H1 (cell line): ENCODE results near the gene KCNMB2. TPM values are rescaled to one million over a fixed set of nuclear protein-coding genes. Genes with fewer than 3 reads are reported as not detected.

ENCODE experiments used
- CTCF ChIA-PET: fragments of 300-600 bp; sonication (Branson Sonifier 250); formaldehyde crosslinking; loops from one replicate; lab custom pipeline; 2021; ENCODE audit not compliant: partially characterized antibody; lab: Charles Lee
- POLR2A ChIA-PET: fragments of 300-600 bp; sonication (Branson Sonifier 250); formaldehyde crosslinking; loops from one replicate; lab custom pipeline; 2021; ENCODE audit warnings: inconsistent platforms; ENCODE audit not compliant: partially characterized antibody; lab: Charles Lee
- DNase-seq, 2 experiments: peaks; one replicate each; pipeline versions ENCODE4 v3.0.0 to v3.0.0-alpha.2; 2010 to 2022; ENCODE audit warnings: low spot score in 2 of 2, low read depth in 1 of 2, mixed read lengths in 1 of 2
- FAIRE-seq: peaks from 2 replicates; lab custom pipeline; 2011; peaks lifted over from hg19 to GRCh38; lab: Jason Lieb, UNC
- H2AFZ ChIP-seq: 2 replicates; pipeline ENCODE4 v1.8.1; 2012; ENCODE audit warnings: low read length, inconsistent platforms
- H2AK5ac ChIP-seq: 2 replicates; pipeline ENCODE4 v1.6.1; 2013; ENCODE audit warnings: low read depth, low read length
- H2BK120ac ChIP-seq: replicated peaks from 2 replicates; pipeline ENCODE3; 2013; ENCODE audit warnings: low read depth, low read length, inconsistent platforms
- H2BK12ac ChIP-seq: 2 replicates; pipeline ENCODE4 v1.6.1; 2013; ENCODE audit warnings: low read depth, low read length
- H2BK15ac ChIP-seq: 2 replicates; pipeline ENCODE4 v1.6.1; 2013; ENCODE audit warnings: low read length
- H2BK20ac ChIP-seq: 2 replicates; pipeline ENCODE4 v1.6.1; 2013; ENCODE audit warnings: low read length
- H2BK5ac ChIP-seq: 2 replicates; pipeline ENCODE4 v1.6.1; 2013; ENCODE audit warnings: low read depth, low read length
- H3K14ac ChIP-seq: 2 replicates; pipeline ENCODE4 v1.6.1; 2013; ENCODE audit warnings: inconsistent platforms; ENCODE audit not compliant: insufficient read length
- H3K18ac ChIP-seq: 2 replicates; pipeline ENCODE4 v1.6.1; 2013; ENCODE audit warnings: low read length; ENCODE audit errors: extremely low read depth
- H3K23ac ChIP-seq: 2 replicates; pipeline ENCODE4 v1.6.1; 2013; ENCODE audit warnings: inconsistent platforms; ENCODE audit not compliant: insufficient read length
- H3K23me2 ChIP-seq: 2 replicates; pipeline ENCODE4 v1.6.1; 2013; ENCODE audit warnings: low read depth, low read length
- H3K27ac ChIP-seq: 2 replicates; pipeline ENCODE4 v1.6.1; 2011; ENCODE audit warnings: low read depth, low read length, inconsistent platforms
- H3K27me3 ChIP-seq, 4 experiments: replicated peaks in 1 of 4; 1 replicate in 1 of 4; 2 replicates in 3 of 4; pipeline versions ENCODE4 v1.6.1 to v1.8.1; 2011 to 2013; ENCODE audit warnings: low read length in 3 of 4, mild to moderate bottlenecking in 3 of 4, inconsistent platforms in 2 of 4, mixed read lengths in 2 of 4, moderate library complexity in 1 of 4; ENCODE audit not compliant: control insufficient read depth in 3 of 4, insufficient read depth in 3 of 4; ENCODE audit errors: extremely low read depth in 1 of 4
- H3K36me3 ChIP-seq, 4 experiments: 2 replicates each; pipeline versions ENCODE4 v1.6.1 to v1.8.1; 2011 to 2013; ENCODE audit warnings: mild to moderate bottlenecking in 4 of 4, low read length in 3 of 4, moderate library complexity in 2 of 4, control low read depth in 1 of 4, inconsistent platforms in 1 of 4; ENCODE audit not compliant: insufficient read depth in 4 of 4, control insufficient read depth in 2 of 4
- H3K4ac ChIP-seq: replicated peaks from 2 replicates; pipeline ENCODE3; 2013; ENCODE audit warnings: low read length, low read depth, mixed read lengths, inconsistent platforms; ENCODE audit not compliant: insufficient read length
- H3K4me1 ChIP-seq, 4 experiments: replicated peaks in 1 of 4; 1 replicate in 1 of 4; 2 replicates in 3 of 4; pipeline versions ENCODE4 v1.6.1 to v1.8.1; 2011 to 2013; ENCODE audit warnings: low read length in 3 of 4, inconsistent platforms in 2 of 4, mixed read lengths in 1 of 4; ENCODE audit not compliant: insufficient read depth in 4 of 4, control insufficient read depth in 3 of 4
- H3K4me2 ChIP-seq, 2 experiments: 2 replicates each; pipeline versions ENCODE4 v1.6.1 to v1.8.1; 2011 to 2013; ENCODE audit warnings: low read depth in 2 of 2, low read length in 2 of 2, control low read depth in 1 of 2, inconsistent platforms in 1 of 2, mild to moderate bottlenecking in 1 of 2; ENCODE audit not compliant: insufficient read depth in 1 of 2
- H3K4me3 ChIP-seq, 4 experiments: fragments of 200-600, 300-600 bp in 1 of 4; sonication (generic), shearing (Covaris generic), sonication (Bioruptor Twin) in 1 of 4; 2 replicates each; pipeline versions ENCODE4 v1.5.1 to v1.8.1; 2011 to 2016; ENCODE audit warnings: low read length in 4 of 4, low read depth in 3 of 4, control low read depth in 2 of 4, inconsistent platforms in 2 of 4, mild to moderate bottlenecking in 2 of 4, mixed read lengths in 1 of 4, moderate library complexity in 1 of 4; ENCODE audit not compliant: insufficient read depth in 2 of 4; ENCODE audit errors: extremely low read depth in 1 of 4
- H3K56ac ChIP-seq: replicated peaks from 2 replicates; pipeline ENCODE3; 2013; ENCODE audit warnings: low read depth, mild to moderate bottlenecking, mixed read lengths, low read length, inconsistent platforms; ENCODE audit not compliant: insufficient read length
- H3K79me1 ChIP-seq: 2 replicates; pipeline ENCODE4 v1.6.1; 2013; ENCODE audit warnings: low read depth, low read length, control low read depth
- H3K79me2 ChIP-seq, 2 experiments: 2 replicates each; pipeline versions ENCODE4 v1.6.1 to v1.8.1; 2012 to 2013; ENCODE audit warnings: low read length in 2 of 2, mild to moderate bottlenecking in 2 of 2, inconsistent platforms in 1 of 2; ENCODE audit not compliant: insufficient read depth in 2 of 2, control insufficient read depth in 1 of 2
- H3K9ac ChIP-seq, 4 experiments: replicated peaks in 1 of 4; 1 replicate in 1 of 4; 2 replicates in 3 of 4; pipeline versions ENCODE4 v1.6.1 to v1.8.1; 2011 to 2013; ENCODE audit warnings: low read depth in 3 of 4, low read length in 3 of 4, control low read depth in 2 of 4, mild to moderate bottlenecking in 2 of 4, moderate library complexity in 2 of 4, inconsistent platforms in 1 of 4; ENCODE audit errors: extremely low read depth in 1 of 4
- H3K9me3 ChIP-seq, 2 experiments: 2 replicates each; pipeline versions ENCODE4 v1.6.1 to v1.8.1; 2012 to 2013; ENCODE audit warnings: mild to moderate bottlenecking in 2 of 2, moderate library complexity in 2 of 2, control low read depth in 1 of 2, inconsistent platforms in 1 of 2, low read depth in 1 of 2, low read length in 1 of 2, mixed read lengths in 1 of 2; ENCODE audit not compliant: insufficient read depth in 2 of 2
- H4K20me1 ChIP-seq, 2 experiments: replicated peaks in 1 of 2; 2 replicates each; pipeline versions ENCODE3 to v1.8.1; 2011 to 2013; ENCODE audit warnings: inconsistent platforms in 2 of 2, low read length in 2 of 2, mild to moderate bottlenecking in 1 of 2; ENCODE audit not compliant: insufficient read depth in 2 of 2, control insufficient read depth in 1 of 2
- H4K5ac ChIP-seq: 2 replicates; pipeline ENCODE4 v1.6.1; 2013; ENCODE audit warnings: low read length, low read depth, mixed read lengths, inconsistent platforms; ENCODE audit not compliant: insufficient read length
- H4K8ac ChIP-seq: 2 replicates; pipeline ENCODE4 v1.8.0; 2013; ENCODE audit warnings: mild to moderate bottlenecking, moderate library complexity, low read length, inconsistent platforms; ENCODE audit not compliant: insufficient read depth; ENCODE audit errors: extremely low read depth
- H4K91ac ChIP-seq: replicated peaks from 2 replicates; pipeline ENCODE3; 2013; ENCODE audit warnings: low read length, mixed read lengths, inconsistent platforms; ENCODE audit not compliant: insufficient read length
- E2F6 ChIP-seq: IDR thresholded peaks from 2 replicates; pipeline ENCODE4 v1.6.1; 2012; ENCODE audit warnings: inconsistent platforms
- WGBS, 2 experiments: shearing (Covaris generic) in 1 of 2; methylation state at CpG; one replicate each; pipeline versions ENCODE4 v1.1.6 to v1.1.7; 2013 to 2015; ENCODE audit warnings: low lambda C conversion rate in 2 of 2, mixed read lengths in 2 of 2, inconsistent platforms in 1 of 2, low coverage in 1 of 2, missing lambda C conversion rate in 1 of 2; ENCODE audit not compliant: insufficient replicate concordance in 2 of 2, insufficient coverage in 1 of 2, insufficient read length in 1 of 2; ENCODE audit errors: extremely low coverage in 1 of 2, missing lambda C conversion rate in 1 of 2; 5-methylcytosine and 5-hydroxymethylcytosine counted together
- polyA plus RNA-seq, 7 experiments: library from polyadenylated mRNA; depleted of rRNA in 3 of 7; stranded (reverse) in 5 of 7; unstranded in 2 of 7; fragments of >200 nt in 5 of 7; fragments of 200-250 nt in 2 of 7; gene quantifications; 1 replicate in 5 of 7; 2 replicates in 1 of 7; 4 replicates in 1 of 7; pipeline versions ENCODE4 v1.2.1 to v1.2.3, GENCODE V29; 2011 to 2013; ENCODE audit warnings: missing spikeins in 2 of 7, mixed read lengths in 2 of 7
- total RNA-seq: library from RNA; stranded (reverse); fragmentation: NEBNext Ultra II Directional; extraction: Animal tissue kit (Norgen Biotek cat#: 25700); gene quantifications from 2 replicates; pipeline ENCODE4 v1.2.1, GENCODE V29; 2021

The KCNMB2 gene
- total and polyA plus RNA-seq, 2 of the 8 experiments (the other 6 are each of a cell fraction or from before 2014, with no cell fraction given) = not detected

GRCh38 chr3:178859386-178859785, 323.1 kb downstream of the KCNMB2 start:
- no peak for FAIRE-seq

More at GRCh38 chr3:178859386-178859785, 323.1 kb downstream of the KCNMB2 start:
- Histone ChIP-seq H3K4me3 (peak overlapping the region in 1 of 4 experiments; percentile 50; a peak in 2 of 8 replicates), H3K18ac (no peak overlapping the region), H3K9ac (no peak overlapping the region), H3K4me1 (no peaks in the 10 kb centered on the region; a peak in 1 of 7 replicates), H3K4me2 (peak overlapping the region in 1 of 2 experiments; percentile 65; a peak in 2 of 4 replicates), H4K20me1 (no peaks in the 10 kb centered on the region), H3K56ac (no peak overlapping the region), H4K5ac (no peak overlapping the region), H2AFZ (no peak overlapping the region), H2BK12ac (0 out of 2 replicates have a peak overlapping the region, but pooled peaks have one; percentile 28), H3K79me2 (no peaks in the 10 kb centered on the region), H3K27ac (no peak overlapping the region), H2BK120ac (no peak overlapping the region), H3K23me2 (no peaks in the 10 kb centered on the region), H3K23ac (no peak overlapping the region), H3K14ac (no peak overlapping the region), H3K9me3 (no peaks in the 10 kb centered on the region; a peak in 1 of 4 replicates), H3K36me3 (no peaks in the 10 kb centered on the region), H3K27me3 (no peaks in the 10 kb centered on the region), H2BK15ac (no peak overlapping the region), H4K91ac (no peak overlapping the region), H4K8ac (no peak overlapping the region), H2BK20ac (0 out of 2 replicates have a peak overlapping the region, but pooled peaks have one; percentile 15), H2AK5ac (no peak overlapping the region), H3K4ac (no peak overlapping the region), H3K79me1 (no peaks in the 10 kb centered on the region), H2BK5ac (no peak overlapping the region; the same call in 1 of the 2 replicates)
- POLR2A ChIA-PET = interaction anchor here (0.6 to 2.8 kb wide), 10 partner anchors 10 to 661 kb away, joined by 3 to 15 read pairs (median 4); no protein-coding TSS in a partner anchor
- no peak for DNase-seq
- WGBS, 2 experiments = 89% methylated on average over 3 of the region's 3 CpGs; no CpG with 5 or more reads in 1 of the 2 experiments
- CTCF ChIA-PET = interaction anchor here (0.6 to 1.2 kb wide), 2 partner anchors 8 to 358 kb away, joined by 3 read pairs; no protein-coding TSS in a partner anchor
- TF ChIP-seq E2F6 = no peak
